Rectal smooth muscle tissue (tissue), 1 donor: Measurements from ENCODE around the gene PRKAB1.

ENCODE experiments used
- H3K27ac ChIP-seq: one replicate; pipeline ENCODE4 v1.7.0; 2013; ENCODE audit warnings: low read depth, low read length, inconsistent platforms
- H3K27me3 ChIP-seq: one replicate; pipeline ENCODE4 v1.7.0; 2013; ENCODE audit warnings: low read length; ENCODE audit not compliant: control insufficient read depth, insufficient read depth
- H3K36me3 ChIP-seq: one replicate; pipeline ENCODE4 v1.7.0; 2013; ENCODE audit warnings: low read length; ENCODE audit not compliant: control insufficient read depth, insufficient read depth
- H3K4me1 ChIP-seq: one replicate; pipeline ENCODE4 v1.7.0; 2013; ENCODE audit warnings: low read length; ENCODE audit not compliant: control insufficient read depth, insufficient read depth
- H3K4me3 ChIP-seq: one replicate; pipeline ENCODE4 v1.7.0; 2013; ENCODE audit warnings: low read length
- H3K9ac ChIP-seq: one replicate; pipeline ENCODE4 v1.7.0; 2013; ENCODE audit warnings: low read length

The PRKAB1 gene

GRCh38 chr12:119710374-119710964 lies 42.5 kb downstream of the PRKAB1 start:
- no peak overlapping the region for H3K4me3 ChIP-seq
- H3K9ac ChIP-seq = no peak overlapping the region
- H3K36me3 ChIP-seq = no peaks in the 10 kb centered on the region
- no peaks in the 10 kb centered on the region for H3K4me1 ChIP-seq
- H3K27ac ChIP-seq = no peak overlapping the region
- no peaks in the 10 kb centered on the region for H3K27me3 ChIP-seq

GRCh38 chr12:119710965-119711551 lies 43.1 kb downstream of the PRKAB1 start:
- H3K36me3 ChIP-seq = no peaks in the 10 kb centered on the region
- H3K27ac ChIP-seq = no peak overlapping the region
- no peaks in the 10 kb centered on the region for H3K27me3 ChIP-seq
- no peak overlapping the region for H3K4me3 ChIP-seq
- no peaks in the 10 kb centered on the region for H3K4me1 ChIP-seq
- H3K9ac ChIP-seq = no peak overlapping the region

- Histone ChIP-seq H3K27me3 (no peaks in the 10 kb centered on the region), H3K27ac (no peak overlapping the region), H3K4me1 (no peaks in the 10 kb centered on the region), H3K36me3 (no peaks in the 10 kb centered on the region), H3K9ac (no peak overlapping the region), H3K4me3 (no peak overlapping the region)
These were observed 43.8 kb downstream of the PRKAB1 start for GRCh38 chr12:119711693-119712092.

- Histone ChIP-seq H3K4me1 (no peaks in the 10 kb centered on the region), H3K4me3 (no peak overlapping the region), H3K9ac (no peak overlapping the region), H3K27me3 (no peaks in the 10 kb centered on the region), H3K27ac (no peak overlapping the region), H3K36me3 (no peaks in the 10 kb centered on the region)
These were observed 44.8 kb downstream of the PRKAB1 start for GRCh38 chr12:119712721-119713120.

- H3K4me1 ChIP-seq = no peaks in the 10 kb centered on the region
- no peak overlapping the region for H3K9ac ChIP-seq
- no peaks in the 10 kb centered on the region for H3K36me3 ChIP-seq
- H3K27ac ChIP-seq = no peak overlapping the region
- no peaks in the 10 kb centered on the region for H3K27me3 ChIP-seq
- H3K4me3 ChIP-seq = no peak overlapping the region
These were observed 45.7 kb downstream of the PRKAB1 start for GRCh38 chr12:119713551-119714031.

- no peak overlapping the region for H3K9ac ChIP-seq
- H3K36me3 ChIP-seq = no peaks in the 10 kb centered on the region
- H3K27ac ChIP-seq = no peak overlapping the region
- no peaks in the 10 kb centered on the region for H3K27me3 ChIP-seq
- no peaks in the 10 kb centered on the region for H3K4me1 ChIP-seq
- no peak overlapping the region for H3K4me3 ChIP-seq
These were observed 46.8 kb downstream of the PRKAB1 start for GRCh38 chr12:119714614-119715267.

GRCh38 chr12:119715268-119715620 lies 47.3 kb downstream of the PRKAB1 start:
- no peak overlapping the region for H3K4me3 ChIP-seq
- no peak overlapping the region for H3K27ac ChIP-seq
- no peaks in the 10 kb centered on the region for H3K36me3 ChIP-seq
- no peaks in the 10 kb centered on the region for H3K27me3 ChIP-seq
- no peaks in the 10 kb centered on the region for H3K4me1 ChIP-seq
- no peak overlapping the region for H3K9ac ChIP-seq

- Histone ChIP-seq H3K36me3 (no peaks in the 10 kb centered on the region), H3K9ac (no peak overlapping the region), H3K27ac (no peak overlapping the region), H3K4me3 (no peak overlapping the region), H3K27me3 (no peaks in the 10 kb centered on the region), H3K4me1 (no peaks in the 10 kb centered on the region)
These were observed 50.2 kb downstream of the PRKAB1 start for GRCh38 chr12:119718141-119718540.

GRCh38 chr12:119720349-119720748 lies 52.4 kb downstream of the PRKAB1 start:
- Histone ChIP-seq H3K4me1 (no peaks in the 10 kb centered on the region), H3K27ac (no peak overlapping the region), H3K4me3 (no peak overlapping the region), H3K27me3 (no peaks in the 10 kb centered on the region), H3K9ac (no peak overlapping the region), H3K36me3 (no peaks in the 10 kb centered on the region)

- Histone ChIP-seq H3K36me3 (no peaks in the 10 kb centered on the region), H3K4me3 (no peak overlapping the region), H3K9ac (no peak overlapping the region), H3K27ac (no peak overlapping the region), H3K4me1 (no peaks in the 10 kb centered on the region), H3K27me3 (no peaks in the 10 kb centered on the region)
These were observed 53.4 kb downstream of the PRKAB1 start for GRCh38 chr12:119721306-119721705.

- no peaks in the 10 kb centered on the region for H3K27me3 ChIP-seq
- H3K9ac ChIP-seq = no peak overlapping the region
- H3K4me3 ChIP-seq = no peak overlapping the region
- no peaks in the 10 kb centered on the region for H3K36me3 ChIP-seq
- no peak overlapping the region for H3K27ac ChIP-seq
- H3K4me1 ChIP-seq = no peaks in the 10 kb centered on the region
These were observed 57.6 kb downstream of the PRKAB1 start for GRCh38 chr12:119725523-119725922.

GRCh38 chr12:119727600-119728443 lies 59.9 kb downstream of the PRKAB1 start:
- H3K27ac ChIP-seq = no peak overlapping the region
- H3K9ac ChIP-seq = no peak overlapping the region
- no peaks in the 10 kb centered on the region for H3K4me1 ChIP-seq
- no peaks in the 10 kb centered on the region for H3K36me3 ChIP-seq
- H3K27me3 ChIP-seq = no peaks in the 10 kb centered on the region
- no peak overlapping the region for H3K4me3 ChIP-seq
